Measurements from ENCODE around the gene KCP.

The KCP gene

GRCh38 chr7:128919241-128919640, 8.7 kb upstream of the KCP start:
- TF ChIP-seq, protein P1, sequence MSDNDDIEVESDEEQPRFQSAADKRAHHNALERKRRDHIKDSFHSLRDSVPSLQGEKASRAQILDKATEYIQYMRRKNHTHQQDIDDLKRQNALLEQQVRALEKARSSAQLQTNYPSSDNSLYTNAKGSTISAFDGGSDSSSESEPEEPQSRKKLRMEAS (IDR thresholded peaks at IDR 0.05) = no peak
- TF ChIP-seq RAD21 (IDR thresholded peaks at IDR 0.05; ENCODE audit: low read depth) = no peak
- TF ChIP-seq YY1 (IDR thresholded peaks at IDR 0.05; ENCODE audit: low read depth) = no peak
- TF ChIP-seq TEAD4 (IDR thresholded peaks at IDR 0.05) = no peak
- TF ChIP-seq EGR1 (IDR thresholded peaks at IDR 0.05) = no peak
- no peak for TF ChIP-seq FOXM1 (IDR thresholded peaks at IDR 0.05; ENCODE audit: borderline replicate concordance, low read depth)
- no peak for TF ChIP-seq NFIC (IDR thresholded peaks at IDR 0.05)
- TF ChIP-seq TAF1 (IDR thresholded peaks at IDR 0.05; ENCODE audit: low read depth) = no peak

GRCh38 chr7:128918016-128918665, 7.6 kb upstream of the KCP start:
- TF ChIP-seq CEBPB (IDR thresholded peaks at IDR 0.05) (no peak), RAD21 (IDR thresholded peaks at IDR 0.05; ENCODE audit: low read depth) (no peak), CREB1 (IDR thresholded peaks at IDR 0.05; ENCODE audit: low read depth) (no peak), TEAD4 (IDR thresholded peaks at IDR 0.05) (no peak), TAF1 (IDR thresholded peaks at IDR 0.05; ENCODE audit: low read depth) (no peak), NFIC (IDR thresholded peaks at IDR 0.05) (no peak), YY1 (IDR thresholded peaks at IDR 0.05; ENCODE audit: low read depth) (no peak), EP300 (IDR thresholded peaks at IDR 0.05; ENCODE audit: borderline replicate concordance) (no peak), FOXM1 (IDR thresholded peaks at IDR 0.05; ENCODE audit: borderline replicate concordance, low read depth) (no peak), TCF12 (IDR thresholded peaks at IDR 0.05; ENCODE audit: low read depth) (no peak), EGR1 (IDR thresholded peaks at IDR 0.05) (no peak), ZBTB7A (IDR thresholded peaks at IDR 0.05; ENCODE audit: low read depth) (no peak)
- TF ChIP-seq, protein P2, sequence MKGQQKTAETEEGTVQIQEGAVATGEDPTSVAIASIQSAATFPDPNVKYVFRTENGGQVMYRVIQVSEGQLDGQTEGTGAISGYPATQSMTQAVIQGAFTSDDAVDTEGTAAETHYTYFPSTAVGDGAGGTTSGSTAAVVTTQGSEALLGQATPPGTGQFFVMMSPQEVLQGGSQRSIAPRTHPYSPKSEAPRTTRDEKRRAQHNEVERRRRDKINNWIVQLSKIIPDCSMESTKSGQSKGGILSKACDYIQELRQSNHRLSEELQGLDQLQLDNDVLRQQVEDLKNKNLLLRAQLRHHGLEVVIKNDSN (IDR thresholded peaks at IDR 0.05) = no peak
- TF ChIP-seq, protein P3, sequence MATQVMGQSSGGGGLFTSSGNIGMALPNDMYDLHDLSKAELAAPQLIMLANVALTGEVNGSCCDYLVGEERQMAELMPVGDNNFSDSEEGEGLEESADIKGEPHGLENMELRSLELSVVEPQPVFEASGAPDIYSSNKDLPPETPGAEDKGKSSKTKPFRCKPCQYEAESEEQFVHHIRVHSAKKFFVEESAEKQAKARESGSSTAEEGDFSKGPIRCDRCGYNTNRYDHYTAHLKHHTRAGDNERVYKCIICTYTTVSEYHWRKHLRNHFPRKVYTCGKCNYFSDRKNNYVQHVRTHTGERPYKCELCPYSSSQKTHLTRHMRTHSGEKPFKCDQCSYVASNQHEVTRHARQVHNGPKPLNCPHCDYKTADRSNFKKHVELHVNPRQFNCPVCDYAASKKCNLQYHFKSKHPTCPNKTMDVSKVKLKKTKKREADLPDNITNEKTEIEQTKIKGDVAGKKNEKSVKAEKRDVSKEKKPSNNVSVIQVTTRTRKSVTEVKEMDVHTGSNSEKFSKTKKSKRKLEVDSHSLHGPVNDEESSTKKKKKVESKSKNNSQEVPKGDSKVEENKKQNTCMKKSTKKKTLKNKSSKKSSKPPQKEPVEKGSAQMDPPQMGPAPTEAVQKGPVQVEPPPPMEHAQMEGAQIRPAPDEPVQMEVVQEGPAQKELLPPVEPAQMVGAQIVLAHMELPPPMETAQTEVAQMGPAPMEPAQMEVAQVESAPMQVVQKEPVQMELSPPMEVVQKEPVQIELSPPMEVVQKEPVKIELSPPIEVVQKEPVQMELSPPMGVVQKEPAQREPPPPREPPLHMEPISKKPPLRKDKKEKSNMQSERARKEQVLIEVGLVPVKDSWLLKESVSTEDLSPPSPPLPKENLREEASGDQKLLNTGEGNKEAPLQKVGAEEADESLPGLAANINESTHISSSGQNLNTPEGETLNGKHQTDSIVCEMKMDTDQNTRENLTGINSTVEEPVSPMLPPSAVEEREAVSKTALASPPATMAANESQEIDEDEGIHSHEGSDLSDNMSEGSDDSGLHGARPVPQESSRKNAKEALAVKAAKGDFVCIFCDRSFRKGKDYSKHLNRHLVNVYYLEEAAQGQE (IDR thresholded peaks at IDR 0.05; ENCODE audit: low read depth) = no peak
- TF ChIP-seq, protein P1 (IDR thresholded peaks at IDR 0.05) = no peak

- no peak for TF ChIP-seq EGR1 (IDR thresholded peaks at IDR 0.05)
- TF ChIP-seq, protein P1 (IDR thresholded peaks at IDR 0.05) = no peak
- TF ChIP-seq CEBPB (IDR thresholded peaks at IDR 0.05) = no peak
- TF ChIP-seq ZBTB7A (IDR thresholded peaks at IDR 0.05; ENCODE audit: low read depth) = no peak
- no peak for TF ChIP-seq NFIC (IDR thresholded peaks at IDR 0.05)
- no peak for TF ChIP-seq YY1 (IDR thresholded peaks at IDR 0.05; ENCODE audit: low read depth)
- TF ChIP-seq, protein P2 (IDR thresholded peaks at IDR 0.05) = no peak
- no peak for TF ChIP-seq EP300 (IDR thresholded peaks at IDR 0.05; ENCODE audit: borderline replicate concordance)
- no peak for TF ChIP-seq TEAD4 (IDR thresholded peaks at IDR 0.05)
- no peak for TF ChIP-seq FOXM1 (IDR thresholded peaks at IDR 0.05; ENCODE audit: borderline replicate concordance, low read depth)
- TF ChIP-seq CREB1 (IDR thresholded peaks at IDR 0.05; ENCODE audit: low read depth) = no peak
- TF ChIP-seq TAF1 (IDR thresholded peaks at IDR 0.05; ENCODE audit: low read depth) = no peak
- TF ChIP-seq RAD21 (IDR thresholded peaks at IDR 0.05; ENCODE audit: low read depth) = no peak
- TF ChIP-seq, protein P3 (IDR thresholded peaks at IDR 0.05; ENCODE audit: low read depth) = no peak
- no peak for TF ChIP-seq TCF12 (IDR thresholded peaks at IDR 0.05; ENCODE audit: low read depth)
These were observed 6.6 kb upstream of the KCP start for GRCh38 chr7:128917122-128917521.

GRCh38 chr7:128916643-128916915, 6.1 kb upstream of the KCP start:
- TF ChIP-seq, protein P2 (IDR thresholded peaks at IDR 0.05) = no peak
- TF ChIP-seq ZBTB7A (IDR thresholded peaks at IDR 0.05; ENCODE audit: low read depth) = no peak
- TF ChIP-seq, protein P3 (IDR thresholded peaks at IDR 0.05; ENCODE audit: low read depth) = no peak
- TF ChIP-seq, protein P1 (IDR thresholded peaks at IDR 0.05) = no peak
- TF ChIP-seq FOXM1 (IDR thresholded peaks at IDR 0.05; ENCODE audit: borderline replicate concordance, low read depth) = no peak
- no peak for TF ChIP-seq EP300 (IDR thresholded peaks at IDR 0.05; ENCODE audit: borderline replicate concordance)
- no peak for TF ChIP-seq NFIC (IDR thresholded peaks at IDR 0.05)
- TF ChIP-seq TEAD4 (IDR thresholded peaks at IDR 0.05) = no peak
- no peak for TF ChIP-seq EGR1 (IDR thresholded peaks at IDR 0.05)
- no peak for TF ChIP-seq TCF12 (IDR thresholded peaks at IDR 0.05; ENCODE audit: low read depth)
- no peak for TF ChIP-seq CEBPB (IDR thresholded peaks at IDR 0.05)
- TF ChIP-seq TAF1 (IDR thresholded peaks at IDR 0.05; ENCODE audit: low read depth) = no peak
- no peak for TF ChIP-seq RAD21 (IDR thresholded peaks at IDR 0.05; ENCODE audit: low read depth)
- no peak for TF ChIP-seq YY1 (IDR thresholded peaks at IDR 0.05; ENCODE audit: low read depth)
- TF ChIP-seq CREB1 (IDR thresholded peaks at IDR 0.05; ENCODE audit: low read depth) = no peak
